Astrocyte of the cerebellum (primary cell): ENCODE data around the gene RABL2B.

Experiments used
- DNase-seq: peaks from one replicate; pipeline ENCODE4 v3.0.0-alpha.2; 2011; ENCODE audit warnings: low read depth
- H3K4me3 ChIP-seq: 2 replicates; pipeline ENCODE4 v1.5.1; 2011; ENCODE audit warnings: mild to moderate bottlenecking, low read depth, low read length, moderate library complexity
- CTCF ChIP-seq: IDR thresholded peaks from 2 replicates; pipeline ENCODE4 v1.5.1; 2012; ENCODE audit warnings: low read length, low read depth, moderate library complexity, mild to moderate bottlenecking; ENCODE audit errors: missing control alignments
- in situ Hi-C: cut with HindIII; loops from 2 replicates; pipeline ENCODE4 v1.10.0; 2017; ENCODE audit warnings: low sequenced_read_pairs

Gene RABL2B

GRCh38 chr22:50735739-50736030 lies 47.8 kb downstream of the RABL2B start:
- TF ChIP-seq CTCF, result no peak
- no peak for DNase-seq
- H3K4me3 ChIP-seq, result no peak overlapping the region
- in situ Hi-C loops, result no loop called here

DNA sequence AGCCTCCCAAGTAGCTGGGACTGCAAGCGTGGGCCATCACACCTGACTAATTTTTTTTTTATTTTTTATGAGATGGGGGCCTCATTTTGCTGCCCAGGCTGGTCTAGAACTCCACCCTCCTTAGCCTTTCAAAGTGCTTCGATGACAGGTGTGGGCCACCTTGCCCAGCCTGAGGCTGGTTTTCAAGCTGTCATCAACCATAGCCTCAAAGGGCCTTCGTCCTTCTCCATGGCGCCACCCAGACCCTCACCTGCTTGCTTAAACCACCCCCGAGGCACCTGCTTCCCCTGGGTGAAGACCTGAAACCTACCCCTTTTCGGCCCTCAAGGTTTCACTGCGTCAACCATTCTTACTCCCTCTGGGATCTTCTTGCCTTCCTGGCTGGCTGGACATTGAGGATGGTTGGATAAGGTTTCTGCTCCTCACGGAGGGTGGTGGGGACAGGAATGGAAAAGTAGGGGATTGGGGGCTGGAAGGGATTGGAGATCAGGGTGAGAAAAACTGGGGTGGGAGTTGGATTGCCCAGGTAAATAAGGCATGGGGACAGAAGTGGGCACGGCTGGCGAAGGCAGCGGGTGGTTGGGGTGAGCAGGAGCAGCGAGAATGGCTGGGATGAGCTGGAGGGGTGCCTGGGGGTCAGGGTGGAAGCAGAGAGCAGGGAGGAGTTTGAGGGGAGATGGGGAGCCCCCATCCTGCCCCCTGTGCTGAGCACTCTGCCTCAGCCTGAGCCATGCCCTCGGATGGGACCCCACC lies 48.3 kb downstream of the RABL2B start:
- in situ Hi-C loops, result no loop called here
- H3K4me3 ChIP-seq, result no peak overlapping the region
- TF ChIP-seq CTCF, result no peak
- DNase-seq, result no peak

GRCh38 chr22:50734343-50734771 lies 49.1 kb downstream of the RABL2B start:
- no peak for TF ChIP-seq CTCF
- in situ Hi-C loops, result no loop called here
- H3K4me3 ChIP-seq, result no peak overlapping the region
- no peak for DNase-seq

DNA sequence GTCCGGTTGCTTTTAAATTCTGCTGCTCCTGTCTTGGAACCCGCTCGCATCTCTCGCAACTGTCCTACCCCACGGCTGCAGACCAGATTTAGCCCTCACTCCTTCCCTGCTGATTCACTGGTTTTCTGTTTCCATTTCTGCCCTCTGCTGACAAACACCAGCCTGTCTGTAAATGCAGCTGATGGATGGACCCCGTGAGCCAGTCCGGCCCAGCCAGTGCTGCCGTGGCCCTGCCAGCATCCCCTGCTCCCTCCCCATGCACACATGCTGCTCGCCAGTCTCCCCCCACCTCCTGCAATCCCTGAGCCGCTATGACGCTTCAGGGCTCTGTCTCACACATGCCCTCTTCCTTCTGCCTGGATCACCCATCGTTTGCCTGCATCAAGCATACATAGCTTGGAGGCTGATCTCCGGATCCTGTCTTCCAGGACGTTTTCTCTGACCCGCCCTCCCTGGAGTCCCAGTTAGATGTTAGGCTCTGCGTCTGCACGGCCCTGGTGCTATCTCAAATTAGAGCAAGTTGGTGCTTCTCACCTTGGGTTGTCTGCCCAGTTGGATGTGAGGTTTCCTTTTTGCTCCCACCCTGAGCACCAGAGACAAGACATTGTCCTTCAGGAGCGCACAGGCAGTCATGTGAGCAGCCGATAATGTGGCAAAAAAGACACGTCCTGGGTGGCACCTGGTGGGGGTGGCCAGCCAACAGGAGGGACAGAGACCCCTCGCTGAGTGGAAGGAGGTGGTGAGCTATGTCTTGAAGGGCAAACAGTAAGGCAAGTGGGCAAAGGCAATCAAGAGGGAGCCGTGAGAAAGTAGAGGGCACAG lies 49.7 kb downstream of the RABL2B start:
- in situ Hi-C loops, result no loop called here
- H3K4me3 ChIP-seq, result no peak overlapping the region
- TF ChIP-seq CTCF, result no peak
- DNase-seq, result no peak

DNA sequence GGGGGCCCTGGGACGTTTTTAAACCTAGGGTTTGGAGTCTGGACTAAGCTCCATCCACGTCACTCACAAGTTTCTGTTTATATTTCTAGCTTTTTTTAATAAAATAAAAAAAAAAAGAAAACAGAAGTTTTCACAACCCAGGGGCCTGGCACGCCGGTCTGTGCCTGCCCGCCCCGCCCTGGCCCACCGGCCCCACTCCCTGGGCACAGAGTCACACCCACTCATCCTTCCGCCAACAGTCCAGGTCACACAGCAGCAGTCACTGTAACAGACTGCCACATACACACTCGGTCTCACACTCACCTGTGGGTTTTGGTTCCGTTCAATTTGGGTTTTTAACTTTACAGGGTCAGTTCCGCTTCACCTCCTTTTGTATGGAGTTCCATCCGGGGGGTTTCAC lies 50.8 kb downstream of the RABL2B start:
- no peak for DNase-seq
- in situ Hi-C loops, result no loop called here
- TF ChIP-seq CTCF, result no peak
- no peak overlapping the region for H3K4me3 ChIP-seq

DNA sequence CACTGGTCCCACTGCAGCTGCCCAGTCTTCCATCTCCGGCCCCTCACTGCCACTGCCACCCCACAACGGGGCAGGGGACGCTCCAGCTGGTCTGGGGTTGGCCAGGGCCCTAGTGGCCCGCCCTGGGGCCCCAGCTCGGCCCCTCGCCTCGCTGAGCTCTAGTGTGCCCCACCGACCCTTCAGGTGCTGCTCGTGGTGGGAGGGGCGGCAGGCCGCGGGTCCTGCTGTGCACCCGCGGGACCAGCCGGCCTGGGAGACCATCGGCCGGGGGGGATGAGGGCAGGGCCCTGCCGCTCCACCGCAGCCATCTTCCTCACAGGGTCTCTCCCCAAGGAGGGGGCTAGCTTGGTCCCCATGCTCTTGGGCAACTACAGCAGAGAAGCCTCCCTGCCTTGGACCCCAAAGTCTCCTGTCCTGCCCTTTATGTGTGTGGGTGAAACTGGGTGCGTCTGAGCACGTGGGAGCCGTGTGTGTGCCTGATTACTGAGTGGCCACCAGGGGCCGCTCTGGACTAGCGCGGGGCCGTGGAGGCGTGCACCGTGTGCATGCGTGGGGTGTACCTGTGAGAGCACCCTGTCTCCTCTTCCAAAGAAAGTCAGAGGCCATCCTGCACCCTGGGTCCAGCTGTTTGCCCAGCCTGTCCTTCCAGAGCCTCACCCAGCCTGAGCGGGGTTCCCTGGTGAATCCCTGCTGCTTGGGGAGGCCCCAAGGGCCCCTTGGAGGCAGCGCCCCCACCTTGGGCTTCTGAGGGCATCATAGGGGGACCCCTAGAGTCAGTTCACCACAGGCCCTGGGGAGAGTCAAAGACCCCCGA lies 51.4 kb downstream of the RABL2B start:
- no peak for DNase-seq
- no peak overlapping the region for H3K4me3 ChIP-seq
- peak; percentile 82 for TF ChIP-seq CTCF

More for the DNA sequence above, 51.4 kb downstream of the RABL2B start:
- in situ Hi-C loops, result no loop called here
